Fibroblast of the aortic adventitia (primary cell): ENCODE measurements around the gene FLACC1. TPM values are rescaled to one million over a fixed set of nuclear protein-coding genes. Genes with fewer than 3 reads are reported as not detected.

ENCODE experiments used
- DNase-seq: peaks from one replicate; pipeline ENCODE4 v3.0.0-alpha.2; 2010; ENCODE audit warnings: low read depth
- H3K4me3 ChIP-seq: 2 replicates; pipeline ENCODE4 v1.5.1; 2011; ENCODE audit warnings: low read depth, mild to moderate bottlenecking, control low read depth, low read length, moderate library complexity
- total RNA-seq: library from RNA; depleted of rRNA; stranded (reverse); fragments of >200 nt; gene quantifications from 2 replicates; pipeline ENCODE4 v1.2.3, GENCODE V29; 2012; ENCODE audit warnings: low replicate concordance
- TF ChIP-seq, protein P1 (sequence below): IDR thresholded peaks from 2 replicates; pipeline ENCODE4 v1.5.1; 2011; ENCODE audit warnings: mild to moderate bottlenecking, low read length, control low read depth, inconsistent platforms; ENCODE audit not compliant: insufficient read depth

The FLACC1 gene
- total RNA-seq, 1 donor = 1.2 TPM

- DNase-seq = peak; percentile 85
- peak overlapping the region; percentile 86 for H3K4me3 ChIP-seq
- TF ChIP-seq, protein P1, sequence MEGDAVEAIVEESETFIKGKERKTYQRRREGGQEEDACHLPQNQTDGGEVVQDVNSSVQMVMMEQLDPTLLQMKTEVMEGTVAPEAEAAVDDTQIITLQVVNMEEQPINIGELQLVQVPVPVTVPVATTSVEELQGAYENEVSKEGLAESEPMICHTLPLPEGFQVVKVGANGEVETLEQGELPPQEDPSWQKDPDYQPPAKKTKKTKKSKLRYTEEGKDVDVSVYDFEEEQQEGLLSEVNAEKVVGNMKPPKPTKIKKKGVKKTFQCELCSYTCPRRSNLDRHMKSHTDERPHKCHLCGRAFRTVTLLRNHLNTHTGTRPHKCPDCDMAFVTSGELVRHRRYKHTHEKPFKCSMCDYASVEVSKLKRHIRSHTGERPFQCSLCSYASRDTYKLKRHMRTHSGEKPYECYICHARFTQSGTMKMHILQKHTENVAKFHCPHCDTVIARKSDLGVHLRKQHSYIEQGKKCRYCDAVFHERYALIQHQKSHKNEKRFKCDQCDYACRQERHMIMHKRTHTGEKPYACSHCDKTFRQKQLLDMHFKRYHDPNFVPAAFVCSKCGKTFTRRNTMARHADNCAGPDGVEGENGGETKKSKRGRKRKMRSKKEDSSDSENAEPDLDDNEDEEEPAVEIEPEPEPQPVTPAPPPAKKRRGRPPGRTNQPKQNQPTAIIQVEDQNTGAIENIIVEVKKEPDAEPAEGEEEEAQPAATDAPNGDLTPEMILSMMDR = no peak
Measured at GRCh38 chr2:201257956-201258665, 99.0 kb downstream of the FLACC1 start.

GRCh38 chr2:201257381-201257955, 99.7 kb downstream of the FLACC1 start:
- peak overlapping the region; percentile 86 for H3K4me3 ChIP-seq
- TF ChIP-seq, protein P1 = peak; percentile 18
- no peak for DNase-seq

GRCh38 chr2:201256082-201256481, 101.1 kb downstream of the FLACC1 start:
- peak; percentile 57 for DNase-seq
- H3K4me3 ChIP-seq = no peak overlapping the region
- TF ChIP-seq, protein P1 = no peak

DNA sequence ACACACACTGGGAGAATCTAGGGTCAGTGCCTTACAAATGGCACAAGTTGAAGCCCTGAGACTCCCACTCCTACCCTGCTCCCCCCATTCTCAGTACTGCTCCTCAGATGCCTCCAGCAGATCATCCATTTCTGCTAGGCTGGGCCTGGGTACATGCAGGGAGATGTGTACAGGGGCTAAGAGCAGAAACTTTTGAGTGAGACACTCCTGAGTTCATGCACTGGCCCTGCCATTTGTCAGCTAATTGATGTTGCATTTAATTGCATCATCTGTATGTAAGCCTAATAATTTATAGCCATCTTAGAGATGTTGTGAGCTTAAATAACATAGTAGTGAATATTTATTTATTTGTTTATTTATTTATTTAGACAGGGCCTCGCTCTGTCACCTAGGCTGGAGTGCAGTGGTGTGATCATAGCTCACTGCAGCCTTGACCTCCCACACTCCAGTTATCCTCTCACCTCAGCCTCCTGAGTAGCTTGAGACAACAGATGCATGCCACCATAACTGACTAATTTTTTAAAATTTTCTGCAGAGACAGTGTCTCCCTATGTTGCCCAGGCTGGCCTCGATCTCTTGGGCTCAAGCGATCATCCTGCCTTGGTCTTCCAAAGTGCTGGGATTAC, 101.6 kb downstream of the FLACC1 start:
- H3K4me3 ChIP-seq = no peak overlapping the region
- TF ChIP-seq, protein P1 = no peak
- peak; percentile 50 for DNase-seq

GRCh38 chr2:201254081-201254730, 102.9 kb downstream of the FLACC1 start:
- DNase-seq = peak; percentile 88
- TF ChIP-seq, protein P1 = no peak
- H3K4me3 ChIP-seq = no peak overlapping the region

GRCh38 chr2:201250741-201251140, 106.4 kb downstream of the FLACC1 start:
- no peak for DNase-seq
- TF ChIP-seq, protein P1 = no peak
- no peak overlapping the region for H3K4me3 ChIP-seq
